AG04449 (cell line): Measurements from ENCODE around the gene GPR65.

ENCODE experiments used
- CTCF ChIA-PET: fragments of 350-600 bp; formaldehyde crosslinking; extraction: SDS; loops from one replicate; lab custom pipeline; 2021; ENCODE audit warnings: antibody characterized with exemption; lab: Yijun Ruan, JAX
- POLR2A ChIA-PET: fragments of 400-600, 350-600 bp; formaldehyde crosslinking; extraction: SDS; loops from one replicate; lab custom pipeline; 2020; ENCODE audit warnings: antibody characterized with exemption, inconsistent platforms; lab: Yijun Ruan, JAX
- DNase-seq: peaks from one replicate; pipeline ENCODE4 v3.0.0-alpha.2; 2010; ENCODE audit warnings: low read depth, low spot score
- H3K4me3 ChIP-seq: 2 replicates; pipeline ENCODE4 v1.5.1; 2011; ENCODE audit warnings: low read depth, mild to moderate bottlenecking, control low read depth, low read length
- TF ChIP-seq, protein P1 (sequence below): IDR thresholded peaks from one replicate; pipeline ENCODE4 v1.5.1; 2011; ENCODE audit warnings: mild to moderate bottlenecking, moderate library complexity, low read length, control low read depth, inconsistent platforms; ENCODE audit not compliant: insufficient read depth; ENCODE audit errors: missing control alignments

The GPR65 gene

GRCh38 chr14:88005050-88005481, at the start of gene GPR65:
TSS of gene GPR65 (plus strand) at chr14:88005135. CDS start at chr14:88010848, 5,713 bp downstream.
- ChIA-PET POLR2A (no interaction called here), CTCF (interaction anchor here (1.0 to 1.6 kb wide), 3 partner anchors 9 to 60 kb away, joined by 3 to 6 read pairs (median 3); partner anchors contain the start of gene GALC)
- no peak within 1 kb of the TSS for H3K4me3 ChIP-seq
- DNase-seq: no peak
- TF ChIP-seq, protein P1, sequence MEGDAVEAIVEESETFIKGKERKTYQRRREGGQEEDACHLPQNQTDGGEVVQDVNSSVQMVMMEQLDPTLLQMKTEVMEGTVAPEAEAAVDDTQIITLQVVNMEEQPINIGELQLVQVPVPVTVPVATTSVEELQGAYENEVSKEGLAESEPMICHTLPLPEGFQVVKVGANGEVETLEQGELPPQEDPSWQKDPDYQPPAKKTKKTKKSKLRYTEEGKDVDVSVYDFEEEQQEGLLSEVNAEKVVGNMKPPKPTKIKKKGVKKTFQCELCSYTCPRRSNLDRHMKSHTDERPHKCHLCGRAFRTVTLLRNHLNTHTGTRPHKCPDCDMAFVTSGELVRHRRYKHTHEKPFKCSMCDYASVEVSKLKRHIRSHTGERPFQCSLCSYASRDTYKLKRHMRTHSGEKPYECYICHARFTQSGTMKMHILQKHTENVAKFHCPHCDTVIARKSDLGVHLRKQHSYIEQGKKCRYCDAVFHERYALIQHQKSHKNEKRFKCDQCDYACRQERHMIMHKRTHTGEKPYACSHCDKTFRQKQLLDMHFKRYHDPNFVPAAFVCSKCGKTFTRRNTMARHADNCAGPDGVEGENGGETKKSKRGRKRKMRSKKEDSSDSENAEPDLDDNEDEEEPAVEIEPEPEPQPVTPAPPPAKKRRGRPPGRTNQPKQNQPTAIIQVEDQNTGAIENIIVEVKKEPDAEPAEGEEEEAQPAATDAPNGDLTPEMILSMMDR: no peak

- no peak overlapping the region for H3K4me3 ChIP-seq
- ChIA-PET CTCF (interaction anchor here (3.4 kb wide), 1 partner anchor 10 kb away, joined by 18 read pairs; no protein-coding TSS in a partner anchor), POLR2A (no interaction called here)
- TF ChIP-seq, protein P1: no peak
- DNase-seq: no peak
Observed at GRCh38 chr14:87955501-87955900, 49.4 kb upstream of the GPR65 start.

GRCh38 chr14:87960013-87960787, 44.7 kb upstream of the GPR65 start:
- POLR2A ChIA-PET: no interaction called here
- H3K4me3 ChIP-seq: no peak overlapping the region
- no peak for DNase-seq
- TF ChIP-seq, protein P1: no peak
- CTCF ChIA-PET: no interaction called here

DNA sequence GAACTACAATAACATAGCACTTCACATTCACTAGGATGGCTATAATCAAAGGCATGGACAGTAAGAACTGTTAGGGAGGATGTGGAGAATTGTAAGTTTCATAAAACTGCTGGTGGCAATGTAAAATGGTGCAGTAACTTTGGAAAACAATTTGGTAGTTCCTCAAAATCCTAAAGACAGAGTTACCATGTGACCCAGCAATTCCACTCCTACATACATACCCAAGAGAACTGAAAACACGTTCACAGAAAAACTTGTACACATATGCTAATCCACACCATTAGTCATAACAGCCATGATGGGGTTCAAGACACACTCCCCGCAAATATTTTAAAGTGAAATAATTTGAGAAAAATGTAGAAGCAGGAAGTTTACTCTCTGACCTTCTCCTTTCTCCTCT, 43.7 kb upstream of the GPR65 start:
- H3K4me3 ChIP-seq: no peak overlapping the region
- POLR2A ChIA-PET: no interaction called here
- TF ChIP-seq, protein P1: no peak
- no peak for DNase-seq
- CTCF ChIA-PET: no interaction called here

DNA sequence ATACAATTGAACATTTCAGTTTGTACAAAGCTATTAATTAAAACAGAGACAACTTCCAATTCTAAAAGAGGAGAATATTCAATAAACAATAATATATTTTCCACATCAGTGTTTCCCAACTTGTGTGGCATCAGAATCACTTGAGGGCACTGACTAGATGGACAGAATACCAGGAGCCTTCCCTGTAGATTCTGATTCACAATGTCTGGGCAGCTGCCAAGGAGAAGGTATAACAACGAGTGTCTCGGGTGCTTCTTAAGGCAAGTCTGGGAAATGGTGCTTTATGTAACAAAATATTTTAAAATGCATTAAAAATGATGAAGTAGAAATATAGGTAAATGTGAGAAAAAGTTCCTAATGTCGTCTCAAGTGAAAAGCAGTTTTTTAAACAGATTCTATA, 38.1 kb upstream of the GPR65 start:
- H3K4me3 ChIP-seq: no peak overlapping the region
- TF ChIP-seq, protein P1: no peak
- no peak for DNase-seq
- CTCF ChIA-PET: interaction anchor here (1.7 kb wide), 1 partner anchor 20 kb away, joined by 9 read pairs; no protein-coding TSS in a partner anchor
- POLR2A ChIA-PET: interaction anchor here (0.6 kb wide), 1 partner anchor 39 kb away, joined by 3 read pairs; no protein-coding TSS in a partner anchor

DNA sequence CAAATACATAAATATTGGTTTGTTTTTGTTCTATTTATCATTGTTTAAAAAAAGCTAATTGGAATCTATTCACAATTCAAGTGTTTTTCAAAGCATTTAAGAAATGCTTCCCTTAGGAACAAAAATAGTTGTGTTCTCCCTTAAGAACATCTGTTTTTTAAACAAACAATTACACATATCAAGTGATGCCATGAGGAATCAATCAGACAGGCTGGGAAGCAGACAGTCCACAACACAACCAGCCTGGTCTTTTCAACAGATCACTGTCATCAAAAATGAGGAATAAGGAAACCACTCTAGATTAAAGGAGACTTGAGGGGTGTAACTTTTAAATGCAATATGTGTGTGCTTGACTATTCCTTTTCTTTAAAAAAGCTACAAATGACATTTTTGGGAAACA, 37.4 kb upstream of the GPR65 start:
- H3K4me3 ChIP-seq: no peak overlapping the region
- CTCF ChIA-PET: interaction anchor here (1.7 kb wide), 1 partner anchor 21 kb away, joined by 9 read pairs; no protein-coding TSS in a partner anchor
- TF ChIP-seq, protein P1: no peak
- POLR2A ChIA-PET: no interaction called here
- DNase-seq: no peak
